GM18511 (cell line): Measurements from ENCODE around the gene SERINC3.
"Not testable (repeated sequence)": the region's sequence is repeated elsewhere in the genome, so short reads cannot be mapped to it uniquely, and the experiment has no call there.

Experiments
- ATAC-seq: cut with Tn5 transposase; IDR thresholded peaks from one replicate; pipeline ENCODE4 v1.9.1; 2021; ENCODE audit warnings: mild to moderate bottlenecking, moderate library complexity; ENCODE audit not compliant: unreplicated experiment

Gene SERINC3

DNA sequence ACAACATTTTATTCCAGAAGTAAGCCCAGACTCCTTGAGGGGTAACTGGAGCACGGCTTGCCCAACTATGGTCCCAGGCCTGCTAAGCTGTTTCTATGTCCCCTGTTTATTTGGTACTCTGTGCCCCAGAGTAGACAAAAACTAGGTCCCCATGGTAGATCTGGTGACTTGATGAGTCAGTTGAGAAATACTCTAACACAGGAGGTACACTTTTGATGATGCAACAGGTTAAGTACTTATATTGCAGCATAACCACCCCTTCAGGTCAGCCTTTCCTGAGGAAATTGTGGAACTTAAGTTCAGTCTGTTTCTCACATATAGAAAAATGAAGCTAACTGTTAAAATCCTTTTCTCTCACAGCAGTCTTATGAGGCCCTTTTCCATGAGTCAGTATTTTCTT lies 26.6 kb downstream of the SERINC3 start:
- ATAC-seq, result no peak

- ATAC-seq, result no peak
Observed at GRCh38 chr20:44494681-44495080, 27.2 kb downstream of the SERINC3 start.

DNA sequence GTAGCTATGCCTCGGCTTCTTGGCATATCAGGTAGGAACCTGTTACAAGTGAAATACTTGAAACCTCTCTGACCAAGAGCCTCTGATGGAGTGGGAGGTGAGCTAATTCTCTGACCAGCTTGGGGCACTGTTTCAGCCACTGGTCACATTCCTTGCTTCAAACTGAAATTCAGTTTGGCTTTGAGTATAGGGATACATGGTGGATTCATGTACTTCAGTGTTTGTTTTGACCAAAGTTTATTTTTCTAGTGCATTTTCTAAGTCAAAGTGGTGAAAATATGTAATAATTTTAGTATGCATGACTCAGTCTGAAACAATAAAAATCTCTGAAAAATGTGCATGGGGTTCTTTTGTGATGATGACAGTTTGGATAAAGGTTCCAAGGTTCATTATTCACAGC lies 27.6 kb downstream of the SERINC3 start:
- ATAC-seq, result no peak

DNA sequence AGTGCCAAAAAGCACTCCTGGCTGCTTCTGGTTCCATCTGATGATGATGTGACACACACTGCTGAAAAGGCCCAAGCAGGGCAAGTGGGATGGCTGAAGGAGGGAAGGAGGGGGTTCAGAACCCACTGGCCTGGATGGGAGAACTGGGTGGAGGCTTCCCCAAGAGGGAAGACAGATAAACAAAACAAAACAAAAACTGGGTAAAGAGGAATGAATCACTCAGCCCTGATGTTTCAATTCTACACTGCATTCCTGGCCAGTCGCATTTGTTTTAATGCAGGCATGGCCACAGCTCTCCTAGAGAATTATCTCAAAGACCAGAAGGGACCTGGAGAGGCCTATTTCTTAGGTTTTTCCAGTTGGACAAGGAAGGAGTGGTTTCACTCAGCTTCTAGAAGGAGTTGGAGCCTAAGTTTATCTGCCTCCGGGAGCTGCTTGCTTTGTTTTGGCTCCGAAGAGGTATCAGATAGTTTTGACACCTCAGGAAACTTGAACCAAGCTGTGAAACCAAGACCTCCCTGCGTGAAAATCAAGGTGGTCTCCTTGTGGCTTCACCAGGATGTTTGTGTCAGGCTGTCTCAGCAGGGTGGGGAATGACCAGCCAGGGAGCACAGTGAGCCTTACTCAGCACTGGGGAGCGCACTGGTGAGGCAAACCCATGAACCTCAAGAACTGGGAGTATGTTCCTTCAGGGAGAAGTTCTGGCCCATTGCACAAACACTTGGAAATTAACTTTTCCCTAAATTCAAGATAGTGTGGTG lies 30.1 kb downstream of the SERINC3 start:
- ATAC-seq, result no peak

- peak; percentile 56 for ATAC-seq
Observed at GRCh38 chr20:44489931-44490330, 31.9 kb downstream of the SERINC3 start.

- ATAC-seq, result no peak
Observed at GRCh38 chr20:44489223-44489622, 32.6 kb downstream of the SERINC3 start.

- ATAC-seq, result no peak
Observed at GRCh38 chr20:44488551-44488950, 33.3 kb downstream of the SERINC3 start.

GRCh38 chr20:44485830-44486198 lies 36.1 kb downstream of the SERINC3 start:
- ATAC-seq, result no peak

- ATAC-seq, result no peak
Observed at GRCh38 chr20:44485078-44485829, 36.6 kb downstream of the SERINC3 start.

GRCh38 chr20:44483112-44483511 lies 38.8 kb downstream of the SERINC3 start:
- ATAC-seq, result no peak

GRCh38 chr20:44481719-44482416 lies 40.0 kb downstream of the SERINC3 start:
- no peak for ATAC-seq

GRCh38 chr20:44480097-44480496 lies 41.8 kb downstream of the SERINC3 start:
- no peak for ATAC-seq

DNA sequence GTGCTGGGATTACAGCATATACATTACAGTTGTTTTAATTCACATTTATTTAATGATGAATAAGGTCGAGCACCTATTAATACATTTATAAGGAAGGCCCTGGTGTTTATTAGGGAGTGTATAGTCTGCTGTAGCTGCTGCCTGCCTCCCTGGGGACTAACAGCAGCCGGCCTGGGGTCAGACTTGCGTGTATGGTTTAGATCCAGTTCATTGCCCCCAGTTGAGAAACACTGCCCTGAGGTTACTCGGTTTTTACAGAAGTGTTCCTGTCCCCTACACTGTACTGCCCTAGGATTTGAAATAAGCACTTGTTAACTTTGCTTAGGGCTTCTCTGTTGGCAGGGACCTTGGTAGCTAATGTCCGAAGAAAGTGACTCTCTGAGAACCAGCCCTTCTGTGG lies 42.2 kb downstream of the SERINC3 start:
- peak; percentile 50 for ATAC-seq

DNA sequence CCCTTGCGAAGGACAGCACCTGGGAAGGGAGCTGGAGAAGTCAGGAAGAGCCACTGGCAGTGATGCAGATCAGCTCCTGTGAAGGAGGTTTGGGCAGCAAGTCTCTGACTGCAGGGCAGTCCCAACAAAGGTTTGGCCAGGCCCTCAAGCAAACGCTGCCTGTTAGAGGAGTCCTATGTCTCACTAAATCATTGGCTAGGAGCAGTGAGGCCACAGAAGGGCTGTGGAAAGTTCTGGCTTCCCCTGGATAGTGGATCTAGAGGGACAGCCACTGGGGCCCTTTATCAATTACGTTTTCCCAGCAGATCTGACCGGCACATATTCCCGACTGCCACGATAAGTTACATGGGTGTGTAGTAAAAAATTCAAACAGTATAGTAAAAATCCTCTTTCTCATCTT lies 43.7 kb downstream of the SERINC3 start:
- ATAC-seq, result no peak

DNA sequence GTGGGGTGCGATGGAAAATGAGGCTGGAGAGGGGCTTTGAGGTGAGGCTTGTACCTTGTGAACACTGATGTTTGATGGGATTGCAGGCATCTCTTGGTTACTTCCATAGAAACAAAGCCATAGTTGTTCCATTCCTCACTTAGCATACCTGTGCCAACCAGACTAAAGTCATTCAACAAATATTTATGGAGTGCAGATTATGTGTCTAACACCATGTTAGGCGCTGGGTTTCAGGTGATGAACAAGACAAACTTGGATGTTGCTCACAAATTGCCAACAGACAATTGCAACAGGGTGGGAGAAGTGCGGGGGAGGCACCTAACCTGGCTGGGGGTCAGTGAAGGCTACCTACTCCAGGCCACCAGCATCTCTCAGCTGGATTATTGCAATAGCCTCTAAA lies 44.7 kb downstream of the SERINC3 start:
- ATAC-seq, result no peak

DNA sequence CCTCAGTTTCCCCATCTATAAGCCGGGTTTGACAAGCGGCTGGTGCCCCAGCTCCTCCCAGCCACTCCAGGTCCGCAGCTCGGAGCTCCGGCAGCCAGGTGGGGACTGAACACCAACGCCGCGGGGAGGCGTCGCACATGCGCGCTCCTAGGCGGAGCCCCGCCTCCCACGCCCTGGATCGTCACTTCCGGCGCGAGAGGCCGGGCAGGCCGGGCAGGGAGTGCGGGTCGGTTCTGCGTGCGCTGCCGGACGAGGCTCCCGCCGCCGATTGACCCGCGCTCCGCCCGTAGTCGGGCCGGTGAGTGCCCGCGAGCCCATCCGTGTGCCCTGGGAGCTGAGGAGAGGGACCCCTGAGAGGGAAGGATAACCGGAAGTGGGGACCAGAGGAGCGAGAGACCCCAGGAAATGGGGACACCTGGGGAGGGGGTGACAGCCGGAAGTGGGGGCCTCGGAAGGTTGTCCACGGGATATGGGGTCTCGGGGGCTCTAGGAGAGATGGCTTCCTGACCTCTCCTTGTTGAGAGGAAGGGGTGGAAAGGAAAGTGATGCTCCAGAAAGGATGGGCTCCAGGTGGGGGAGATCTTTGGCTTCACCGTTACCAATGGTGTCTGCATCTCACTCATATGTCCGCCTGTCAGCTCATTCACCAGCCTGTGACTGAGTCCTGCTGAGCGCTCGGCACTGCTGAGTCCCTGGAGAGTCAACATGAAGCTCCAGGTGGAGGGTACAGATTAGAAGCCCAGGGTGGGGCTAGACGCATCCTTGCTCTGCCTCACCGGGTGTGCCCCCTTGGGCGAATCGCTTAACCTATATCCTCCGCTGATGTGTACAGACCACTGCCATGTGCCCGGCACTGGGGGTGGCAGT lies 45.9 kb downstream of the SERINC3 start, which contains the start of gene TTPAL:
Gene TTPAL (plus strand): TSS at position 181 of the 867 bp plus-strand sequence. CDS start 4,126 bp downstream, outside the sequence.
- ATAC-seq, result peak; percentile 92

DNA sequence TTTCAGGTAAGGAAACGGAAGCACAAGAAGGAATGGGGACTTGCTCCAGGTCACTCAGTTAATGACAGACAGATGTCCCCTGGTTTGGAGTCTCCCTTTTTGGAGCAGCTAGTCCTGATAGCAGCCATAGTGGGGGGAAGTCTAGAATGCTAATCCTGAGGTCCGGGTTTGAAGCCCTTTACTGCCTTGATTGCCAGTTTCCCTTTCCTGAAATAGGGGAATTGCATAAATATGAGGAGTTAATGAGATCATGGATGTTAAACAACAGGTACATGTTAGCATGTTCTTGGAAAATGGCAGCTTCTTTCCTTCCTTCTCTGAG lies 46.5 kb downstream of the SERINC3 start:
- ATAC-seq, result no peak

- ATAC-seq, result not testable (repeated sequence)
Observed at GRCh38 chr20:44472283-44472682, 49.6 kb downstream of the SERINC3 start.

DNA sequence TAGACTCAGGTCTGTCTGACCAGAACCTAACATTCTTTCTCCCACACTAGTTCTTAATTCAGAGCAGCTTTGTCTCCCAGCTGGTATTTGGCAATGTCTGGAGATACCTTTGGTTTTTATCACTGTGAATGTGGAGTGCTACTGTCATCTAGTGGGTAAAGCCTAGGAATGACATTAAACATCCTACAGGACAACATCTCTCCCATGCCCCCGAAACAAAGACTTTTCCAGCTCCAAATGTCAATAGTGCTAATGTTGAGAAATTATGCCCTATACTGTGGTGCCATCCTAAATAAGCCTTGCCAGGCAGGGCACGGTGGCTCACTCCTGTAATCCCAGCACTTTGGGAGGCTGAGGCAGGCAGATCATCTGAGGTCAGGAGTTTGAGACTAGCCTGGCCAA lies 50.4 kb downstream of the SERINC3 start:
- ATAC-seq, result no peak

DNA sequence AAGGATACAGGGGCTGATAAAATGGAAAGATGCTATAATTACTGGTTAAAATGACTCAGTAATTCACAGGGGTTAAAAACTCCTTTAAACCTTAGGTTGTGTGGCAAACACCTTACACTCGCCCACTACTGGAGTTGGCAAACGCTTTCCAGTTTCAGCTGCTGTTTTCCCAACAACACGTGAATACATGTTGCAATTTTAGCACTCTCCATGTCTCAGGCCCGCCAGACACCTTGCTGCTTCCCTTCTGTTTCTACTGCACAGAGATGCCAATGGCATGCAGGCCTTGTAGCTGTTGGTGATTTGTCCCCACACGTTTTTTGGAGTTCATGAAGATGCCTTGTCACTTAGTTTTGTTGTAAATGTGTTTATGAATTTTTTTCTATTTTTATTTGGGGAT lies 51.5 kb downstream of the SERINC3 start:
- ATAC-seq, result no peak
